Measurements from ENCODE around the gene STRADA.

The STRADA gene

DNA sequence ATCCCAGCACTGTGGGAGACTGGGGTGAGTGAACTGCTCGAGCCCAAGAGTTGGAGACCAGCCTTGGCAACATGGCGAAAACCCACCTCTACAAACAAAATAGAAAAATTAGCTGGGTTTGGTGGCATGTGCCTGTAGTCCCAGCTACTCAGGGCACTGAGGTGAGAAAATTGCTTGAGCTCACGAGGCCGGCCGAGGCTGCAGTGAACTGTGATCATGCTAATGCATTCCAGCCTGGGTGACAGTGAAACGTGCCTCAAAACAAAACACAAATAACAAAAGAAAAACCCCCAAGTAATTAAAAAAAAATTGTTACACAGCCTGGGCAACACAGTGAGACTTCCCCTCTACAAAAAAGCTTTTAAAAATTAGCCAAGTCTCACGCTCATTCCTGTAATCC, 26.8 kb upstream of the STRADA start:
- no peak for TF ChIP-seq TAF1 (IDR thresholded peaks at IDR 0.05; ENCODE audit: borderline replicate concordance, insufficient read depth, low read length)
- no peak for TF ChIP-seq SIN3A (IDR thresholded peaks at IDR 0.05; ENCODE audit: borderline replicate concordance, insufficient read depth, low read length)
- no peak for TF ChIP-seq POLR2AphosphoS5 (IDR thresholded peaks at IDR 0.05; ENCODE audit: low read depth, low read length)
- TF ChIP-seq REST (IDR thresholded peaks at IDR 0.05; ENCODE audit: insufficient read depth in 1 of 2, low read depth in 2 of 2, low read length in 2 of 2) = no peak
- TF ChIP-seq FOXP2 (optimal IDR thresholded peaks at IDR 0.05; ENCODE audit: borderline replicate concordance, extremely low read depth, extremely low read length, insufficient read depth) = no peak

GRCh38 chr17:63766754-63767153, 25.2 kb upstream of the STRADA start:
- TF ChIP-seq FOXP2 (optimal IDR thresholded peaks at IDR 0.05; ENCODE audit: borderline replicate concordance, extremely low read depth, extremely low read length, insufficient read depth) (no peak), REST (IDR thresholded peaks at IDR 0.05; ENCODE audit: insufficient read depth in 1 of 2, low read depth in 2 of 2, low read length in 2 of 2) (no peak), SIN3A (IDR thresholded peaks at IDR 0.05; ENCODE audit: borderline replicate concordance, insufficient read depth, low read length) (no peak), POLR2AphosphoS5 (IDR thresholded peaks at IDR 0.05; ENCODE audit: low read depth, low read length) (no peak)

DNA sequence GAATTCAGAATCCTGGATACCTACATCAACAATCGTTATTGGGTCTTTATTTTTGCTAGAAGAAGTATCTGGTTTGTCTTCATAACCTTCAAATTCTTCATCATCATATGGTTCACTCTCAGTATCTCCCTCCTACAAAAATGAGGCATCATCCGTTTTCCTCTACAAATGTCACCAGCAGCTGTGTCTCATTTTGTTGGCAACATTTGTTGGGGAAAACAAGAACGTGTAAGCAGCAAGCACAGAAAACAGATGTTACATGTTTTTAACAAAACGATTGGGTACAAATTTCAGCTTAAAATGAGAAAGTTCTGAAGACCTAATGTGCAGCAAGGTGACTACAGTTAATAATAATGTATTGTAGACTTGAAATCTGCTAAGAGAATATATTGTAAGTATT, 23.1 kb upstream of the STRADA start:
- TF ChIP-seq POLR2AphosphoS5 (IDR thresholded peaks at IDR 0.05; ENCODE audit: low read depth, low read length) = no peak
- no peak for TF ChIP-seq REST (IDR thresholded peaks at IDR 0.05; ENCODE audit: insufficient read depth in 1 of 2, low read depth in 2 of 2, low read length in 2 of 2)
- TF ChIP-seq TAF1 (IDR thresholded peaks at IDR 0.05; ENCODE audit: borderline replicate concordance, insufficient read depth, low read length) = no peak
- TF ChIP-seq SIN3A (IDR thresholded peaks at IDR 0.05; ENCODE audit: borderline replicate concordance, insufficient read depth, low read length) = no peak
- TF ChIP-seq FOXP2 (optimal IDR thresholded peaks at IDR 0.05; ENCODE audit: borderline replicate concordance, extremely low read depth, extremely low read length, insufficient read depth) = no peak

DNA sequence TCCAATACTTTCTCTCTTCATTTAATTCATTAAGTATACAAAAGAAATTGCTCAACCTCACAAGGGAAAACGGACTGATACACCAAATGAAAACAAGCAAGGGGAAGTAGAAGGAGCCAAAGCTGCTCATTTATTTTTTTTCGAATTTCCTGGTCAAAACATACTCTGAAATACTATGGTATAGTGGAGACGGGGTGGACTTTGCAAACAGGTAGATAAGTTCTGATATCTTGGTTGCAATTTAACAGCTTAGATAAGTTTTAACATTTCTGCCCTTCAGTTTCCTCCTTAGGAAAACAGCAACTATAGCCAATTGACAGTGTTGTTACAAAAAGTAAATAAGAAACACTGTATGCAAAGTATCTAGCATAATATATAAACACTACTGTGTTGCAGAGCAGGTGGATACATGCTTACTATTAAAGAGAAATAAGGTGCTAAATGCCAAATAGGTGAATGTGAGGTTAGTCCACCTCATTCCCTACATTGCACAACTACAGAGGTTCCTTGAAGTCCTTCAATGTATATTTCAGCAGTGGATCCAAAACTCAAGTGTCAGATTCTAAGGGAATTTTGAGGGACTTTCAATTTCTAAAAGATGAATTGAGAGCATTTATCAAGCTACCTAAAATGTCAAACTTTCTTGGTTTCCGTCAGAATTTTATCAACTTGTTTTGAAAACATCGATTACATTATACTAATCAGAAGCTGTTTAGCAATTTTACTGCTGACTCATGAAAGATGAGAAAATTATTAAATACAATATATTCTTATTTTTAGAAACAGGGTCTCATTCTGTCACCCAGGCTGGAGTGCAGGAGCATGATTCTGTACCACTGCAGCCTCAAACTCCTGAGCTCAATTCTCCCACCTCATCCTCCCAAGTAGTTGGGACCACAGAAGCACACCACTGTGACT, 20.8 kb upstream of the STRADA start:
- no peak for TF ChIP-seq FOXP2 (optimal IDR thresholded peaks at IDR 0.05; ENCODE audit: borderline replicate concordance, extremely low read depth, extremely low read length, insufficient read depth)
- no peak for TF ChIP-seq POLR2AphosphoS5 (IDR thresholded peaks at IDR 0.05; ENCODE audit: low read depth, low read length)
- TF ChIP-seq SIN3A (IDR thresholded peaks at IDR 0.05; ENCODE audit: borderline replicate concordance, insufficient read depth, low read length) = no peak
- no peak for TF ChIP-seq TAF1 (IDR thresholded peaks at IDR 0.05; ENCODE audit: borderline replicate concordance, insufficient read depth, low read length)
- no peak for TF ChIP-seq REST (IDR thresholded peaks at IDR 0.05; ENCODE audit: insufficient read depth in 1 of 2, low read depth in 2 of 2, low read length in 2 of 2)

All from PFSK-1 (cell line).